Mucosa of rectum (tissue), 2 donors: ENCODE measurements around the gene EPHA4.

ENCODE experiments used
- H3K27ac ChIP-seq, 2 donors: one replicate each; pipeline ENCODE4 v1.7.0; 2013; ENCODE audit warnings: inconsistent platforms in 2 of 2, low read depth in 2 of 2, low read length in 2 of 2
- H3K27me3 ChIP-seq, 2 donors: one replicate each; pipeline ENCODE4 v1.7.0; 2013; ENCODE audit warnings: low read length in 2 of 2; ENCODE audit not compliant: control insufficient read depth in 2 of 2, insufficient read depth in 2 of 2
- H3K36me3 ChIP-seq, 2 donors: one replicate each; pipeline ENCODE4 v1.7.0; 2013; ENCODE audit warnings: low read length in 2 of 2; ENCODE audit not compliant: control insufficient read depth in 2 of 2, insufficient read depth in 2 of 2
- H3K4me1 ChIP-seq, 2 donors: one replicate each; pipeline ENCODE4 v1.7.0; 2013; ENCODE audit warnings: low read length in 2 of 2, mild to moderate bottlenecking in 1 of 2; ENCODE audit not compliant: control insufficient read depth in 2 of 2, insufficient read depth in 2 of 2
- H3K4me3 ChIP-seq, 2 donors: one replicate each; pipeline ENCODE4 v1.7.0; 2013; ENCODE audit warnings: low read length in 2 of 2
- H3K9ac ChIP-seq, 2 donors: one replicate each; pipeline ENCODE4 v1.7.0; 2013; ENCODE audit warnings: low read length in 2 of 2, low read depth in 1 of 2, mild to moderate bottlenecking in 1 of 2
- H3K9me3 ChIP-seq, 2 donors: one replicate each; pipeline ENCODE4 v1.7.0; 2013; ENCODE audit warnings: low read length in 2 of 2; ENCODE audit not compliant: control insufficient read depth in 2 of 2
- donor health status: healthy.
- donor health status: Normal muscosa, but diverticular disease.

EPHA4 gene

DNA sequence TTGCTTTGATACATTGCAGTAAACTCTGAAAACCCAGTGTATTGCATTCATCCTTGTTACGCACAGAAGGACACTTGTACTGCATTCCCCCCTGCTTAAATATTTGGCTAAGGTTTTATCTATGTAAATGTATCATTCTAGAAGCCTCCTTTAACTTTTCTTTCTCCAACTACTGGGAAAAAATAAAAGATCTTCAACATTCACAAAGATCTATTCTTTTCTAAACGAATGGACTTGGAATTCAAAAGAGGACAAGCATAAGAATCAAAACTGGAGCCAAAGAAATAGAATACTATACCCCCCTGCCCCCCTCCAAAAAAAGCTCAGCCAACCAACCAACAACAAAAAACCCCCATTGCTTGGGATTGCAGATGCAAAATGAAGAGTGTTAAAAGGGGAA, 136.9 kb downstream of the EPHA4 start:
- Histone ChIP-seq H3K4me1 (no peaks in the 10 kb centered on the region), H3K9ac (no peak overlapping the region), H3K27me3 (no peaks in the 10 kb centered on the region), H3K27ac (no peak overlapping the region), H3K36me3 (peaks cover 0 to 6% of the 10 kb centered on the region in 2 donors), H3K4me3 (no peak overlapping the region), H3K9me3 (no peaks in the 10 kb centered on the region)

DNA sequence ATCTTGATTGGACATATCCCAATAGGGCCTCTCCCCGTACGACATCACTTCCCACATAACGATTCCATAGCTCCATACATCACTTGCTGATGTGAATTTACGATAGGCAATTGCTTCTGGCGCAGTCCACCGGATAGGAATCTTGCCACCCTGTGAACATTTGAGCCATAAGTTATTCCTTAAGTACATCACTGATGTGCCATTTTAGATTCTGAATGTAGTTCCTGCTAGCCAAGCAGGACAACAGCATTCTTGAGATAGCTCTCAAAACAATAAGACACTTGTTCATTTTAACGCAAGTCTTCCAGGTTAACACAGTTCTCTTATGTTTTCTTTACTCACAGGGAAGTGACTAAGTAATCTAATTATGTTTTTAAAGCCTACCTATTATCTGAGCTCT, 138.0 kb downstream of the EPHA4 start:
- peaks cover 0 to 6% of the 10 kb centered on the region in 2 donors for H3K36me3 ChIP-seq

DNA sequence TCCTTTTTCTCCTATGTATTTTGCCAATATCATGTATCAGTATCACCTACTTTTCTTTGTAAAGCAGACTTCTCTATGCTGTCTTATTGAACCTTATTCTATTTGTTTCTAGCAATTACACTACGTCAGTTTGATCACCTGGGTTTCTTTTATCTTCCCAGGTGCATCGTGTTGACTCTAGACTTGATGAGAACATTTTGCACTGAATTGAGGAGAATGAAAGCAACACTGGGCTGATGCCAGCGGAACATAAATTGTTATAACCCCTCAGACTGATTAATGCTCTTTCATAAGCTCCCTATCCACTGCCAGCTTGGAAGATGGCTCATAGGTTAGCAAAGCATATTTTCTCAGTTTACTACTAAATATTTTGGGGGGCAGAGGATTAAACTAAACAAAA, 140.6 kb downstream of the EPHA4 start:
- no peak overlapping the region for H3K9ac ChIP-seq
- H3K4me3 ChIP-seq: no peak overlapping the region
- H3K36me3 ChIP-seq: peaks cover 0 to 11% of the 10 kb centered on the region in 2 donors
- no peaks in the 10 kb centered on the region for H3K9me3 ChIP-seq
- H3K27ac ChIP-seq: no peak overlapping the region
- H3K27me3 ChIP-seq: no peaks in the 10 kb centered on the region
- H3K4me1 ChIP-seq: no peaks in the 10 kb centered on the region

More for the DNA sequence above, 138.0 kb downstream of the EPHA4 start:
- Histone ChIP-seq H3K27ac (no peak overlapping the region), H3K4me3 (no peak overlapping the region), H3K4me1 (no peaks in the 10 kb centered on the region), H3K9me3 (no peaks in the 10 kb centered on the region), H3K27me3 (no peaks in the 10 kb centered on the region), H3K9ac (no peak overlapping the region)

DNA sequence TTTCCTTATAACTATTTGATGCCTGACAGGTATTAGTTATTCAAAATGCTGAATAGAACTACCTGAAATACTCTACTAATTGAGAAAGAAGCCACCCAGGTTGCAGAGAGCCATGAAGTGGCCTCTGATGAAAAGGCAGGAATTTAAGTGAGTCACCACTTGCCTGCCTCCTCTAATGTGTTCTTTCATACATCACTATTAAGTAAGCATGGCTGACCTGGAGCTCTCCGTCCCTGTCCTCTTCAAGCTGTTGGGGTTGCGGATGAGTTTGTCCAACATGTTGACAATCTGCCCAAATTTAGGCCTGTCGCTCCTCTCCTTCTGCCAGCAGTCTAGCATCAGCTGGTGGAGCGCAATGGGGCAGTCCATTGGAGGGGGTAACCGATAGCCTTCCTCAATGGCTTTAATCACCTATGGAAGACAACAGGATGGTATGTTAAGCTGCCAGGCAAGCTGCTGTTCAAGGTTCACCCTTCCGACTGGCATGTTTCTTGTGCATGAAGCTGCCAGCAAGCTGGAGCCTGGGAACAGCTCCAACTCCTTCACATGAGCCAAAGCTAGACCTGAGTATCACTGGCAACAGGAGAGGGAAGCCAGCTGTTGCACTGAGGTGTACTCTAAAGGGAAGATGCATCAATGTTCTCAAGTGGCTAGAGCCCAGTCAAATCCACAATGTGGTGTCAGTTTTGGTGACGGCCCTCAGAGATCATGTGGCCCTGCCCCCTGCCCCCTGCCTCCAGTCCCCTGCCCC, 142.2 kb downstream of the EPHA4 start:
- Histone ChIP-seq H3K9me3 (no peaks in the 10 kb centered on the region), H3K4me3 (no peak overlapping the region), H3K36me3 (peaks cover 0 to 20% of the 10 kb centered on the region in 2 donors), H3K4me1 (no peaks in the 10 kb centered on the region), H3K9ac (no peak overlapping the region), H3K27ac (no peak overlapping the region), H3K27me3 (no peaks in the 10 kb centered on the region)

DNA sequence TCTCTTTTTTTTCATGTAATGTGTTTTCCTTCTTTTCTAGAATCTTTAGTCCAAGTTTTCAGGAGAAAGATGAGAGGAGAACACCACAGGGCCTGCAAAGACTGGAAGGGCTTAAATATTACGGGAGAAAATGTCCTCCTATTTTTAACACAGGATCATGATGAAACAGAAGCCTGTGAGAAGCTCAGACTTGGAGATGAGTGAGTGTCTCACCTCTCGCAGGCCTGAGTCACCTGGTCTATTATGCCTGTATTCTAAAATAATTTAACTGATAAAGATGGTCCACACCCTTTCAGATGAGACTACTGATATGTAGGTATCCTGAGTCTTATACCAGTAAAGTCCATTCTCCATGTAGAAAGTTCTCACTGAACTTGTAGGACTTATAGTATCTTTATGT, 143.2 kb downstream of the EPHA4 start:
- H3K9ac ChIP-seq: no peak overlapping the region
- H3K27ac ChIP-seq: no peak overlapping the region
- no peaks in the 10 kb centered on the region for H3K9me3 ChIP-seq
- peaks cover 0 to 23% of the 10 kb centered on the region in 2 donors for H3K36me3 ChIP-seq
- H3K4me3 ChIP-seq: no peak overlapping the region
- H3K27me3 ChIP-seq: no peaks in the 10 kb centered on the region
- no peaks in the 10 kb centered on the region for H3K4me1 ChIP-seq

DNA sequence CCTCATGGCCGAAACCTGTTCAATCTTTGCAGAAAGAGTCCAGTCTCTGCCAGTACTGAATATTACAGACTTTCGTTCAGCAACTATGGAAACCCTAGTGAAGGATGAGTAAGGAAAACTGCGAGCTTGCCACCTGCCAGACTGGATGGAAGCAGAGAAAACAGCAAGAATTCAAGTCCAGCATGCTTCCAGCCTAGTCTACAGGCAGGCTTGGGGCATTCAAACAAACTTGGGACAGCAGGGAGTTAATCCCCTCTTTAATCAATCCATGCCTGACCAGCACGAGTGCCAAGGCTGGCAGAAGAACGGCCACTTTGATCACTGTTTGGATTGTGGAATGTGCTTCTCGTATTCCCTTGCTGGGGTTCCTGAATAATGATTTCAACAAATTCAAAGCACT, 145.2 kb downstream of the EPHA4 start:
- no peaks in the 10 kb centered on the region for H3K9me3 ChIP-seq
- peaks cover 0 to 23% of the 10 kb centered on the region in 2 donors for H3K36me3 ChIP-seq
- H3K27ac ChIP-seq: no peak overlapping the region
- no peaks in the 10 kb centered on the region for H3K4me1 ChIP-seq
- H3K27me3 ChIP-seq: no peaks in the 10 kb centered on the region
- H3K4me3 ChIP-seq: no peak overlapping the region
- H3K9ac ChIP-seq: no peak overlapping the region

DNA sequence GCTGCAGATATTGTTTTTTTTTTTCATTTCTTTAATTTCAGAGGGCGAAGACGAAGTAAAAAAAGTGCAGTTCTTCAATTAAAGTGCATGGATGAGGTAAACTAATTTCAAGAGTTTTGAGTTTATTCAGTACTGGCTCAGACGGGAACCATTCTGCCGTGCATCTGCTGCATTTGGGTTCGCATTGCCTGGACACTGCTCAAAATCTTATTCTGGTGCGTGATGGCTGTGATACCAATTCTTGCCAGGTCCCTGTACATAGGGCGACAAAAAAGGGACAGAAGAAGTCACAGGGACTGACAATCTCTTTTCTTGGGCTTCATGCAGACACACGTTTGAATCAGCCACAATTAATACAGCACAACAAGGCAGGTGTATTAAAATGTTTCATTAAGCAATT, 146.2 kb downstream of the EPHA4 start:
- no peak overlapping the region for H3K4me3 ChIP-seq
- no peak overlapping the region for H3K27ac ChIP-seq
- H3K27me3 ChIP-seq: no peaks in the 10 kb centered on the region
- H3K4me1 ChIP-seq: no peaks in the 10 kb centered on the region
- peaks cover 0 to 23% of the 10 kb centered on the region in 2 donors for H3K36me3 ChIP-seq
- no peaks in the 10 kb centered on the region for H3K9me3 ChIP-seq
- H3K9ac ChIP-seq: no peak overlapping the region

DNA sequence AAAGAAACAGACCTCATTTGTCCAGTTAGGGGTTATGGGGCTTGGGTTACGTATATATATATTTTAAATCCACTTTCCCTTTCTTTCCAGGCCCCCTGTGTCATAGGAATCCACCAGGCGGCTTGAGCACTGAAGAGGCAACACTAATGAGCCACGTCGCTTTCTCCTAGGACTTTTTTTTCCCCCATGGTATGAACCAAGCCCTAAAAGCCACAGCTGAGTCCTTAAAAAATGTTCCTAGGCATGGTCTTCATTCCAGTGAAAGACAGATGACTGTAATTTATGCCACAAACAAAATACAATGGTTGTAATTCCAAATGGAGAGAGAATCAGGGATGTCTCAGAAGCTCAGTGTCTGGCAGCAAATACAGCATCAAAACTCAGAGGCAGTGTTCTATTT, 146.8 kb downstream of the EPHA4 start:
- no peaks in the 10 kb centered on the region for H3K9me3 ChIP-seq
- H3K9ac ChIP-seq: no peak overlapping the region
- peaks cover 0 to 23% of the 10 kb centered on the region in 2 donors for H3K36me3 ChIP-seq
- H3K27me3 ChIP-seq: no peaks in the 10 kb centered on the region
- no peak overlapping the region for H3K27ac ChIP-seq
- H3K4me1 ChIP-seq: no peaks in the 10 kb centered on the region
- no peak overlapping the region for H3K4me3 ChIP-seq

DNA sequence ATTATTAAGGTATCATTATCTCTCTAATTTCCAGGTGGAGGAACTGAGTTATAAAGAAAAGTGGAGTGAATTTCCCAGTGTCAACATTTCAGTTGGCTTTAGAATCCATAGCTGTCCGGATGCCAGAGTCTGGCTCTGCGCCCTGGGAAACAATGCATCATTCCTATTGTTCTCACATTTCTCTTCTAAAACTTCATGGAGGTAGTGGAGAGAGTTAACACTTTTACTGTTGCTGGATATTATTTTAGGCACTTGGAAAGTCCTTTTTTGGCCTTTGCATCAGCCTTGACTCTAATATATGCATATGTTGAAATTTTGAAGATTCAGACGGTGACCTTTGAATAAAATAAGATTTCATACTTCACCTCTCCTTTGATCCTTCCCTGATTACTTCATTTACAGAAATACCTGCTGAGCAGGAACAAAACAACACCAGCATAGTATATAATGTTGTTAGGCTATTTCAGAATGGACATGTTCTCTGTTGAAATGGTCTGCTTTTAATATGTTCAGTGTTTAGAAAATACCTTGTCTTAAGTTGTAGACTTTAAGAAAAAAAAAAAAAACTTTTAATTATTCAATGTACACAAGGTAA, 148.8 kb downstream of the EPHA4 start:
- H3K27ac ChIP-seq: no peak overlapping the region

DNA sequence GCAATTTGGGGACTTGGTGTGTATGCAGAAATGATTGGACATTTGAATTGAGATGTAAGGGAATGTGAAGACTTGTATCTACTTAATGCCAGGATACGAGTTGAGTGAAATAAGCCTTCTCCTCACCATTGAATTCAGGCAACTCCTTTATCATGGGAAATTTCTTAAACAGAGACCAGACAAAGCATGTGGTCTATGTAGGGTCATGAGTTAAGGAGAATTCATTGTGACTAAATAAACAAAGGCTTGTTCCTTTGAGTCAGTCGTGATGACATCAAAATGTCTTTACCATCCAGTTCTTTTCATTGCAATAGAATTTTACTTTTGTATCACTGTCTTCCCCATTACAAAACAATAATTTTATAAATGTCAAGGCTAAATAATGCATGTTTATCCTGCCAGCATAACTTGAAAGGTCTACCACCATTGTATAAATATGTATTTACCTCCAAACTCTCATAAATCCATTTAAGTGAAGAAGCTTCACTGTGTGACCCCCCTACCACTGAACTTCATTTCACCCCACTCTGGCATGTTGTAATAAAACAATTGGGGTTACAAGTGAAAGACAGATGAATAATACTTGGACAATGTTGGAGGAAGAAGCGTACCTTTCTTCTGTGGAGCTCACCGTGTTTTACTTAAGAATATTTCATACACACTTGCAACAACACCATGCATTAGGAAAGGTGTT, 149.4 kb downstream of the EPHA4 start:
- Histone ChIP-seq H3K4me1 (no peaks in the 10 kb centered on the region), H3K9me3 (no peaks in the 10 kb centered on the region), H3K36me3 (peaks cover 0 to 25% of the 10 kb centered on the region in 2 donors), H3K9ac (no peak overlapping the region), H3K27ac (no peak overlapping the region), H3K4me3 (no peak overlapping the region), H3K27me3 (no peaks in the 10 kb centered on the region)

More for the DNA sequence above, 148.8 kb downstream of the EPHA4 start:
- Histone ChIP-seq H3K9me3 (no peaks in the 10 kb centered on the region), H3K4me1 (no peaks in the 10 kb centered on the region), H3K4me3 (no peak overlapping the region), H3K36me3 (peaks cover 0 to 27% of the 10 kb centered on the region in 2 donors), H3K27me3 (no peaks in the 10 kb centered on the region), H3K9ac (no peak overlapping the region)
